HG03378 (cell line): ENCODE results near the gene CPE.
"Not testable (repeated sequence)": the region's sequence is repeated elsewhere in the genome, so short reads cannot be mapped to it uniquely, and the experiment has no call there.

ENCODE experiments used
- ATAC-seq: cut with Tn5 transposase; IDR thresholded peaks from one replicate; pipeline ENCODE4 v1.9.1; 2021; ENCODE audit warnings: mild to moderate bottlenecking, moderate library complexity; ENCODE audit not compliant: unreplicated experiment

Gene CPE

DNA sequence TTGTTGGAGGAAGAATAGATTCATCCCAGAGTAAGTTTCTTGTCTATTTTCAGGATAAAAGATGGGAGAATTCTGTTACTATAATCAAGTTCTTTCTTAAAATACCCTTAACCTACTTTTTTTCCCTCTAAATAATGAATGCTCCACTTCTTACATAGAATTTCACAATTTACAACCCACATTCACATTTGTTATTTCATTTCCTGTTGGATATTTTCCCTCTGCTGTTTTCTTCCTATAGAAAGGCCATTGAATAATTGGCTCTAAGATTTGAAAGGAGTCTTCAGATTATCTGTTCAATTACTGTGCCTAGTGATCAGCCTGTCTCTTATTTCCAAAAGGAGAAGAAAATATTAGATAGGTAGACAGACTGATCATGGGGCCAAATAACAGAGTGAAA, 79.7 kb downstream of the CPE start:
- ATAC-seq = no peak

DNA sequence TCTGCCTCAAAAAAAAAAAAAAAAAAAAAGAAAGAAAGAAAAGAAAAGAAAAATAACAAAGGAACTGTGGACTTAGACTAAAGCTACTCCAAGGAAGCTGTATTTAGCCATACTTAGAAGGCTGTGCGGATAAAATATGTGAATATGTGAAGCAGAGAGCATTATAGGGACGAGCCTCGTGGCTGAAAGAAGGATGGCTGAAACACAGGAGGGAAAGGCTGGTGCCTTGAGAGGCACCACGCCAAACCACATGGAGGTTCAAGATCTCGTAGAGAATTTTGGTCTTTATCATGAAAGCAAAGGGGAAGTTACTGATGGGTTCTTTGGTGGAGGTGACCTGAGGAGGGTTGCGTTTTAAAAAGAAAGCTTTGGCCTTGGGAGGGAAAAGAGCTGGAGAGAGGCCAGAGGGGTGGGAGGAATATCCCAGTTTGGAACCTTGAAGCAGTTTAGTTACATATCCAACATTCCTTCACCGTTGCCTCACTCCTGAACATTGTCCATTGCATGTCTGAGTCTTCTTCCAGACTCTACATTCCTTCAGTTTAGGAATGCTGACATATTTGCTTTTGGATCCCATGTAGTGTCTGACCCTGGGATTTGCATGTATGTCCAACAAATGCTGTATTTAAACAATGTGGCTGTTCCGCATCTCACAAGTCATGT, 82.5 kb downstream of the CPE start:
- ATAC-seq = no peak

DNA sequence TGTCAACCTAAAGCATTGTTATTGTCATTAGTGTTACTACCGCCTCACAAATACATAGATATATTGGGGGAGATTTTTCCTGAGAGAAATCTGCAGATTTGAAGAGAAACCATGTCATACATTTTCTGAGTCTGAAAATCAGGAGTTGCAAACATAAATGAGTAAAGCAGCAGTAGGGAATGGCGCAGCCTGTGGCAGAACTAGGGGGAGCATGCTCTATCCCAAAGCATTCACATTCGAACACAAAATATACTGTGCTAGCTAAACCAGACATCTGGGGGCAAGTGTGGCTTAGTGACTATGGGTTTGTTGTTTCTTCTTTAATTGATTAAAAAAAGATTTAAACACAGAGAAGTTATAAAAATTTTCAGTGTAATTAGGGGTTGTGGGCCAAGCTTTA, 83.2 kb downstream of the CPE start:
- no peak for ATAC-seq

DNA sequence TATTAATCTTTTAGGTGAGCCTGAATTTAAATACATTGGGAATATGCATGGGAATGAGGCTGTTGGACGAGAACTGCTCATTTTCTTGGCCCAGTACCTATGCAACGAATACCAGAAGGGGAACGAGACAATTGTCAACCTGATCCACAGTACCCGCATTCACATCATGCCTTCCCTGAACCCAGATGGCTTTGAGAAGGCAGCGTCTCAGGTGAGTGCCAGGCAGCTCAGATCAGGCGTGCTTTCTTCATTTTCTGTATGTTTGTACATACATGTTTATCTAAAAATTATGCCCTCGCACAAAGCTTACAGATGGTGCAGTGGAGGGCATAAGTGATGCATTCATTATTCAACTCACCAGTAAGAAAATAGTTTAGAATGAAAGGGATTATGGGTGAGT, 85.6 kb downstream of the CPE start:
- peak; percentile 17 for ATAC-seq

DNA sequence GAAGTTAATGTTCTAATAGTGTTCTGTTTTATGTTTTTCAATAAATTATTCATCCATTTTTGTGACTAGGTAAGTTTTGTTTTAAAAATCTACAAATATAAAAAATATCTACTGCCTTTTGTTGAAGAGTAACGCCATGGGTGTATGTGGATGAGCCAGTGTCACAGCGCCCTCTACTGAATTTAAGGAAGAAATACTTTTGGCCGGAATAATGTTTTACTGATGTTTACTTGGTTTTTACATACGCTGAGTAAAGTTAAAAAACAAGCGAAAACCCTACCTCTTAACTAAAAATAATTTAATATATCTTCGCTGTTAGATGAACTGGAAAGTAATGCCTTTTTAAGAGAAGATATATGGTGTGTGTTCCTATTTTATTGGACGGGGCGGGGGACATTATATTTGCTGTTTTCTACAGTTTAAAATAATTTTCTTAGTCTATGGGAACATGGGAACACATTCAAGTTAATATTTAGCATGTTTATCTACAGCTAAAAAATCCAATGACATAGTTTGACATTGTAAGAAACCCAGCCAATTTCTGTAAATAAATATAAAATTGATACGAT, 86.1 kb downstream of the CPE start:
- ATAC-seq = peak; percentile 64

DNA sequence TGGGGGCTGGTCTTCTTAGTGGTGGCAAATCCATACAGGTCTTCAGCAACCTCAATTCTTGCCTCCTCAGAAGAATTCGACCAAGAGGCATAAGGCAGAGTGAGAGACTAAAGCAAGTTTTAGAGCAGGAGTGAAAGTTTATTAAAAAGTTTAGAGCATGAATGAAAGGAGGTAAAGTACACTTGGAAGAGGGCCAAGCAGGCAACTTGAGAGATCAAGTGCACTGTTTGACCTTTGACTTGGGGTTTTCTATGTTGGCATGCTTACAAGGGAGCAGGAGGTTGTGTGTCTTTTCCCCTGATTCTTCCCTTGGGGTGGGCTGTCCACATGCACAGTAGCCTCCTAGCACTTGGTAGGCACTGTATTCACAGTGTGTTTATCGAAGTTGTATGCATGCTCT, 91.2 kb downstream of the CPE start:
- ATAC-seq = no peak

DNA sequence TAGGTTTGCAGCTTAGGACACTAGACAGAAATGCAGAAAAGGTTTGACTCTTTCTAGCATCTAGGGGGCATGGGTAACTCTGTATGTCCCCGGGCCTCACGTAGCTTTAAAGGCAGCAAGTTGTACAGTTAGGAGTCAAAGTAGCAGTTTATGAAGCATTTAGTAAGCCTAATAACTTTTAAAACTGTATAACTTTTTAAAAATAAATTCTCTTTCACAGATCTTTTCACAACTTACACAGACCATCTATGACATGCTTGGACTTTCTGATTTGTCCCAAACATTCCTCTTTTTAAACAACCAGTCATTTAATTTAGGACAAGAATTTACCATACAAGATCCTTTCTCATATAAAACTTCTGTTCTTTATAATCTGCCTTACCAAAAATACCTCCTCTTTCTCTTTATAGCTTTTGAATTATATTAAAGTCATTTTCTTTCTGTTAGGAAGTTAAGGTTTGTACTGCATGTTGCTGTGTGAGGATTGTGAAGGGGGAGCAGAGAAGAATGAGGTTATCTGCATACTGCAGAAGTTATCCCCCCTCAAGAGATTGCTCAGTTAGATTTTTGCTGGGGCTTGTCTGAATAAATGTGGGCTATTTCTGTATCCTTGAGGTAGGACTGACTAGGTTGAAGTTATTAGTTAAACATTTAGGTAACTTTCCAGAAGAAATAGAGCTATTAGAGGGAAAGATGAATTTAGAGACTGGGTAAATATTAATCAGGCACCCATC, 94.3 kb downstream of the CPE start:
- no peak for ATAC-seq

DNA sequence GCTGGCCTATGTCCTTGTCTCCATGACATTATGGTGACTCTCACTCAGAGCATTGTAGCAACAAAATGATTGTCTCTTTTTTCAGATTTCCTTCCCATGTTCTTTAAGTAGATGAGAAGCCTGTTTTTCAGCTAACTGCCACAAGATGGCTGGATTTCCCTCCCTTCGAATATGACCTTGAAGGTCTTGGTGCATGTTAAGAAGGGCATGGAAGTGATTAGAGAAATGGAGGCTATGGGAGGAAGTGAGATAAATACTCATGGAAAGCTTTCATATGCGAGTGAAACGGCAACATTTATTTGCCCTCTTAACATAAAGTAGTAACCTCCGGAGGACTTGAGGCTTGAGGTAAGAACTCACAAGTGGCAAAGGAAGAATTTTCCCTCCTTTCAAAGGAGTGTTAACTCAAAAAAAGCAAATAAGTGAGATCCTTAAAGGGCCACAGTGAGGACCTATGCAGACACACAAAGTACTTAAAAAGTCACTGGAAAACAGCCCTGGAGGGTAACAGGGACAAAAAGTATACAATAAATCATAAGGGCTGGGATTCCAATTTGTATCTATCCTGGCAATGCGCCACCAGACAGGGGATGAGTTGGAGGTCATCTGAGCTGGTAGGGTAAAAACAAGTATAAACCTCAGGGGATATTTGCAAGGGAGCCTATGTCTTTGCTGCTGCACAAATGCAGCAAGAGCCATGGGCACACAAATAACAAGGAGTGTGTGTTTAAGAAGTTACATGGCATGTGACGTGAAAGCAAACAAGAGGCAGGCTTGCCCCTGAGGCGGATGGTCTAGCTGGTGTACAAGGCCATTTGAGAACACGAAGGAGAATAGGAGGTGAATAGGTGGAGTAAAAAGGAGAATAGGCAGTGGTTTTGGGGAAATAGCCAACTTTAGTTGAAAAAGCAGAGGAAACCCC, 96.2 kb downstream of the CPE start:
- no peak for ATAC-seq

DNA sequence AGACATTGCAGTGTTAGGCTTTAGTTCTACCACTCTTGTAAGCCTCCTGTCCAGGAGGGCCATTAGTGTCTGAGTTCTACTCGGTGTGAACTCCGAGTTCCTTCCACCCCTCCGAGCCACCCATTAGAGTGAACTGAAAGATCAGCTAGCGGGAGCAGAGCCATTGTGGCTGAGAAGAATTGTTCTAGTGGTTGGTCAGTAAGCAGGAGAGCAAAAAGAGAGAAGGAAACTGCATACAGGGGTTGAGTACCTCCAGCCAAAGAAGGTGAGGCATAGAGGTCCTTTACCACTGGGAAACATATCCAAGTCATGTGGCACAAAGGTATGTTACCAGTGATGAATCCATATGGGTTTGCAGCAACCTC, 96.9 kb downstream of the CPE start:
- no peak for ATAC-seq

DNA sequence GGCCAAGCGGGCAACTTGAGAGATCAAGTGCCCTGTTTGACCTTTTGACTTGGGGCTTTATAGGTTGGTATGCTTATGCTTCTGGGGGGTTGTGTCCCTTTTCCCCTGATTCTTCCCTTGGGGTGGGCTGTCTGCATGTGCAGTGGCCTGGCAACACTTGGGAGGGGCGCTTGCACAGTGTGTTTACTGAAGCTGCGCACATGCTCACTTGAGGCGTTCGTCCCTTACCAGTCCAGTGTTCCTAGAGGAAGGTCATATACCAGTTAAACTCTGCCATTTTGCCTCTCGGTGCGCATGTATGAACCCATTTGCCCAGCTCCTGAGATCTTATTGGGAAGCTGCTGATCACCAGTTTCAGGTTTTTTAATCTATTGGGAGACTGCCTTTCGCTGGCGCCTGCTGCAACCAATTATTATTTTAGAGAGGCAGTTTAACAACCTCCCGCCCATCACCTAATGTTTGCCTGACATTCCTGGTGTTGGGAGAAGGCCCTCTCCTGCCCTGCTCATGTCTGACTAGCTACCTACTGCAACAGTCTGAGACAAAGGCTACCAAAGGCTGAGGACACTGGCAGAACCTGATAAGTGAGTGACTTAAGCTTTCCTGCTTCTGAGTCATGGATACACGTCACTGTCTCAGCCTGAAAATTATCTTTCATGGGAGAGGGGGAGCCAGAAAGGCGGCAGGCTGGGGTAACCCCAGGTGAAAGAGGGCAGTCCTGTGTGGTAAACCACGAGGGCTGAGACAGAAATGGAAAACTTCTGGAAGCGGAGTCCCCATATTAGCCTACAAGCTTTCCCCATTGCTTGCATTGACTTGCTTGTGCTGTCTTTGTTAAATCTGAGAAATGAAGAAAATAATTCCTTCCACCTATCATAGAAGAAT, 97.6 kb downstream of the CPE start:
- no peak for ATAC-seq

DNA sequence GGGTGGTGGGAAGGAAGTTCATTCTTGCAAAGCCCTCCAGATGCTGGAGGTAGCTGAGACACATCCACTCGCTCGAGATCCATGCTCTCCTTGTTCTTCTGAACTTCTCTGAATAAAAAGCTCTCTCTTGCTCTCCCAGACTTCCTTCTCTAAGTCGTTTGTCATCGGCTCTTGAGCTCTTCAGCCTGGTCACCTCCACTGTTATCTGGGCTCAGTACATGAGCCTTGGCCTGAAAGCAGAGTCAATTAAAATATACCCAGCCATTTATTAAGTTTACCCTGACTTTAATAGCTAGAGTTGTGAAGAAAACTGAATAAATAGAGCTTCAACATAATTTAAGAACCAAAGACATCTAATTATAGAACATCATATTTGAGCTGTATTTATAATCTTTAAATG, 99.0 kb downstream of the CPE start:
- ATAC-seq = no peak

DNA sequence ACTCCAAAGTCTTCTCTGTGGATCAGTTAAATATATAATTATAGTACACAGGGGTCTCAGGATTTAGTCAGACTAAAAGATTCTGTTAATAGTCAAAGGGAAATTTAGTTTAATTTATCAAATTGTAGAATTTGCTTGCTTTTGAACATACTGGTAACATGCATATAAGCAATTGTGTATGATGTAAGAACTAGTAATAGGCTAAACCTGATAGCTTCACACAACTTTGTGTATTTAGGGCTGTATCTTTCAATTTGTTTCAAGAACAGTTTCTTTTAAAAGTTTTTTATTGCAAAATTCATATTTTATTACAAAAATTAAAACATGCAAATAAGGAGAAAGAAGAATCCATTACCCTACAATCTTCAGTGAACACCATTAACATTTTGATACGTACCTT, 99.5 kb downstream of the CPE start:
- ATAC-seq = no peak

DNA sequence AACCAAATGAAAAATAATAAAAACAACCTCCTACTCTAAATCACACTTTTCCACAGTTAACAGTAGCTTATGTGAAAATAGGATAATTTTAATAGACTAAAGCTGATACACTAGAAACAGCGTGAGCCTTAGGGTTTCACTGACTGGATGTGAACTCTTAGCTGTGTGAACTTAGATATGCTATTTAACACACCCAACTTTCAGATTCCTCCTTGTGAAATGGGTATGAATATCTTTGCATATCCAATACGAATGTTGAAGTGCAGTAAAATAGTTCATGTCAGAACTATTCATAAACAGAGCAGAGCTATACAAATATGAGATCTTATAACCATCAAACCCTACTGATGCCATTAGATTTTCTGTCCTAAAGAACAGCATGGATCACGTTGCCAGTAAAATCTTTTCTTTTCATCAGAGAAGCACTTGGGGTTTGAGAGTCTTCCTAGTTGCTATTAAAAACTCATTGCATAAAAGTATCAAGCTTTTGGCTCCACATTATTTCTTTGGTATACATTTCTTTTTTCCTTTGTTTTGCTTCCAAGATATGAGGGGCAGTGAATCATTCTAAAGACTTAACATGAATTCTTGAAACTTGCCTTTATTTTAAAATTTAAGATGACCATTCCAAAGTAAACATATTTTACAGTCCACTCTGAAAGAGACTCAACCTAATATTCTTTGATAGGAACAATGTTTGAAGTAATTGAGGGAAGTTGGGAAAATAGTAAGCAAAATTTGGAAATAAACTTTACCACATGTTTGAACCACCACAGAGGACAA, 102.4 kb downstream of the CPE start:
- no peak for ATAC-seq

DNA sequence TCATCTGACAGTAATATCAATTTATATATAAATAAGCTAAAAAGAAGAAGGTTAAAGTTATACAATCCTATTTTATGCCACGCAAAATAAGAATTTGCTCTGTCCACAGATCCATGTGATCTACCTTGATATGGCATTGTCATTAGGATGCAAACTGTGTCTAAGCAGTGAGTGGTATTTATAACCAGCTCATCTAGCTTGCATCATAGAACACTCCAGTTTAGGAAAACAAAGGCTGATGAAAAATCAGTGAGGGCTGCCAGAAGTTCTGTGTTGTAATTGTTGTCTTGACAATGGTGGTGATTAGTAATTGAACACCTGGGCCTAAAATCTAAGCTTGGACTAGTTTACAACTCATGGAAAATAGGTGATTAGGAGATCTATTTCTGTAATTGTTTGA, 111.0 kb downstream of the CPE start:
- ATAC-seq = no peak

DNA sequence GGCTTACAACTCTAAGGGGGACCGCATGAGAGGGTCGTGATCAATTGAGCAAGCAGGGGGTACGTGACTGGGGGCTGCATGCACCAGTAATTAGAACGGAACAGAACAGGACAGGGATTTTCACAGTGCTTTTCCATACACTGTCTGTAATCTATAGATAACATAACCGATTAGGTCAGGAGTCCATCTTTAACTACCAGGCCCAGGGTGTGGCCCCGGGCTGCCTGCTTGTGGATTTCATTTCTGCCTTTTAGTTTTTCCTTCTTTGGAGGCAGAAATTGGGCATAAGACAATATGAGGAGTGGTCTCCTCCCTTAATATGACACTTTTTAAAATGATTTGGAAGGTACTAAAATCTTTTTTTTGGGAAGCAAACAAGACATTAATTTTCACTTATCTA, 113.8 kb downstream of the CPE start:
- ATAC-seq = not testable (repeated sequence)

DNA sequence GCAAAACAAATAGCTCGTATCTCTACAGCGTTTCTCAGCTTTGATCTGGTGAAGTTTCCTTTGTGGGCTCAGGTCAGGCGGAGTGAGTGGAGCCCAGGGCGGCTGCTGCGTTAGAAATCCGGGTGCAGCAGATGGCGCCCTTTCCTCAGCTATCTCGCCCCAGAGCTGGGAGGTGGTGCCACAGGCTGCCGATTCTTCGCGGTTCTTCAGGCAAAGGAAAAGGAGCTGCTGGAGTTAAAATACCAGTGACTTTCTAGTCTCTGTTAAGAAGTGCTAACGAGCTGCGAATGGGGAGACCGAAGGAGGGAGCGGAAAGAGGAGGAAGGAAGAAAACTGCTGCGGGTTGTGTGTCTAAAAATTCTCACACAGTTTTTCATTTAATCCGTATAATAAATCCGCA, 114.6 kb downstream of the CPE start:
- peak; percentile 91 for ATAC-seq

DNA sequence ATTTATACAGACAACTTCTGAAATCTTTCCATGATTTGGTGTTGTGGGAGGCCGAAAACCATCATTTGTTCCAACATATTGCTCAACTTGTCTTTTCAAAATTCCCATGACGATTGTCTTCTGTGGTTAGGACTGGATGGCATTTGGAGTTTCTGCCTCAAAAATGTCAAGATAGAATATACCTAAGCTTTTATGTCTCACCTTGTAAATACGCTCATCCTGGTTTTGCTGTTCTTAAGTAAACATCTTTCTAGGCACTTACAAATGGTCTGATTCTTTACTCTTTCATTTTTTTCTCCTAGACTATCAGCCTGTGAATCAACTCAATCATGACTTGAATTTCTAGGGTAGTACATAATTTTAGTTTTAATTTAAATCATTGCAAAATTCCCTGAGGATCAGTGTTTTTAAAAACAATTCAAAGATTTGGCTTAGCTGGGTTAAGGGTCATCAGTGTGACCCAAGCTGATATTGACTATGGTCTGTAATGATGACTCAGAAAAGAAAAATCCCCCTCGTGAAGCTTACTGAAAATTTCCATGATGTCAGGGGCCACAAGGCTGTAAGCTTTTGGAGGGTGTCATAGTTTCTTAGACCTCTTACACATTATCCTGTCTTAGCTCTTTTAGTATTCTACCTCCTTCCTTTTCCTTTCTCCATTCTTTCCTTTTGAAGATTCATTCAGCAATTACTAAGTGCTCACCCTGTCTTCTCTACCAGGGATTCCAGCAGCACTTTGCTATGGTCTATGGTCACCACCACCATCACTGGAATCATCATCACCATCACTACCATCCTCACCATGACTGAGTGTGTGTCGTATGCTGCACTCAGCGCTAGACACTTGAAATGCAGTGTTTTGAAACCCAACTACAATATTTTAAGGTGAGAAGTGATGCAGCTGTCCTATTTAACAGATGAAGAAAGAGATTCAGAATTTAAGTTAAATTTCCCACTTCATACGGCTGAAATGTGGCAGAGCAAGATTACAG, 124.4 kb downstream of the CPE start:
- peak; percentile 92 for ATAC-seq

DNA sequence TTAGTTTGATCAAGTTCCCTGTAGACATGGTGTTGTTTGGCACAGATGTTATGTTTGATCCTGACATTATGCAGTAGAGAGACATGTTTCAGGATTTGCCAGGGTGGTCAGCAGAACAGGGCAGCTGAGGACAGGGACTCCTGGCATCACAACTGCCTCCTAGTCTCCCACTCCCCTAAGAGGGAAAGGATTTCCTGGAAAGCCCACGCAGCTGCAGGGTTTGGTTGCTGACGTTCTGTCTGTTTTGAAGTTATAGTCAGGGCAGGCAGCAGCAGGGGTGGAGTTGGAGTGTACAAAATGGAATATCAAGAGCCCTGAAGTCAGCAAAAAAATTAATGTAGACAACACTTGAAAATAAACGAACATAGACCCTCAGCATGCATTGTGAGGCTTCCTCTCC, 125.4 kb downstream of the CPE start:
- no peak for ATAC-seq
